Activated T-cell treated with anti-CD3 and anti-CD28 coated beads for 24 hours (primary cell): ENCODE data around the gene MCOLN3.
"Not testable (repeated sequence)": the region's sequence is repeated elsewhere in the genome, so short reads cannot be mapped to it uniquely, and the experiment has no call there.

Experiments used
- DNase-seq: peaks from one replicate; pipeline ENCODE4 v3.0.0-alpha.2; 2020; ENCODE audit warnings: low read depth

Gene MCOLN3

DNA sequence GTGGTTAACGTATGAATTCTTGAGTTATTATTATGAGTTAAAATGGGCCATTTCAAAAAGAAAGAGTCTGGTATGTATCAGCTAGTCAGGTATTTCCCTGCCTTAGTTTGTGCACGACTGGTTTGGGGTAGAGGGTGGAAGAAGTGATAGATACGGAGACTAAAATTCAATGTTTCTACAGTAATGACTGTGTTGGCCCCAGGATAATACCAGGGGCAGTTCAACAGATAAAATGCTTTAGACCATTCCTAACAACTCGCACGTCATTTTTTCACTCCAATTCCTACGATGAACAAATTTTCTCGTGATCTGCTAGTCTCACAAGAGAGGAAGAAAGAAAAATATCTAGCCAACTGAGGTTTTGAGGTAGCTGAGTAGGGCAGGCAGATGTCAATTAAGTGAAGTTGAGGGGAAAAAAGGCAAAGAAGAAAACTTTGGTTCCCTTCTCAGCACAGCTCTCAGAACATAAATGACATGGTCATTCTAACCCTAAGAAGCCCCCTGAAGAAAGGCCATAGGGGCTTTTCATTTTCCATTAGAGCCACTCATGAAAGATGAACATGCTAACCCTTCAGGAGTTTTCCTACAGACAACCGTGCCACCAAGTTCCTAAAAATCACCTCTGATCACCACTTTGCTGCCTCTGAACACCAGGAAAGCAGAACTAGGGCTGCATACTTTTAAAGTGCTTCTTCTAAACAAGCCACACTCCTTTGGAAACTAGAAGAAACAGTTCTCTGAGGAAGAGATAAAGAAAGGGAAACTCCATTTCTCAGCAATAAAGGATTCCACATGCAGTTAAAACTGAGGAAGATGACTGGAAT lies 57.0 kb downstream of the MCOLN3 start:
- DNase-seq: no peak

- DNase-seq: no peak
Observed at GRCh38 chr1:84988588-84988987, 59.7 kb downstream of the MCOLN3 start.

DNA sequence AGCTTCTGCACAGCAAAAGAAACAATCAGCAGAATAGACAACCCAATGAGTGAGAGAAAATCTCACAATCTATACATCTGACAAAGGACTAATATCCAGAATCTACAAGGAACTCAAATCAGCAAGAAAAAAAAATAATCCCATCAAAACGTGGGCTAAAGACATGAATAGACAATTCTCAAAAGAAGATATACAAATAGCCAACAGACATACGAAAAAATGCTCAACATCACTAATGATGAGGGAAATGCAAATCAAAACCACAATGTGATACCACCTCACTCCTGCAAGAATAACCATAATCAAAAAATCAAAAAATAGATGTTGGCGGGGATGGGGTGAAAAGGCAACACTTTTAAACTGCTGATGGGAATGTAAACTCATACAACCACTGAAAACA lies 61.7 kb downstream of the MCOLN3 start:
- not testable (repeated sequence) for DNase-seq

- no peak for DNase-seq
Observed at GRCh38 chr1:84985365-84985764, 62.9 kb downstream of the MCOLN3 start.

GRCh38 chr1:84982395-84982794 lies 65.9 kb downstream of the MCOLN3 start:
- no peak for DNase-seq

DNA sequence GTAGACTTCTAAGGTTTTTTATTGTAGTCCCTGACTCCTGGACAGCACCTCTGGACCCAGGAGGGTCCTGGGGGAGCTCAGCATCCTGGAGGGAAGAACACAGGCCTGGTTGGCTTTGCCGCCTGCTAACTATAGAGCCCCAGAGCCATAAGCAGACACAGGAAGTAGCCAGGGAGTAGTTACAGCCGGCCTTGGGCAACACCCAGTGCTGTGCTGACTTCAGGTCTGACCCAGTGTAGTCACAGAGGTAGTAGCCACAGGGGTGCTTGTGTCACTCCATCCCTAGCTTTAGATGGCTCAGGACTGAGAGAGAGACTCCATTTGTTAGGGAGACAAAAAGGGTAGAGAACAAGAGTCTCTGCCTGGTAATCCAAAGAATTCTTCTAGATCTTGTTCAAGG lies 73.3 kb downstream of the MCOLN3 start:
- DNase-seq: no peak

DNA sequence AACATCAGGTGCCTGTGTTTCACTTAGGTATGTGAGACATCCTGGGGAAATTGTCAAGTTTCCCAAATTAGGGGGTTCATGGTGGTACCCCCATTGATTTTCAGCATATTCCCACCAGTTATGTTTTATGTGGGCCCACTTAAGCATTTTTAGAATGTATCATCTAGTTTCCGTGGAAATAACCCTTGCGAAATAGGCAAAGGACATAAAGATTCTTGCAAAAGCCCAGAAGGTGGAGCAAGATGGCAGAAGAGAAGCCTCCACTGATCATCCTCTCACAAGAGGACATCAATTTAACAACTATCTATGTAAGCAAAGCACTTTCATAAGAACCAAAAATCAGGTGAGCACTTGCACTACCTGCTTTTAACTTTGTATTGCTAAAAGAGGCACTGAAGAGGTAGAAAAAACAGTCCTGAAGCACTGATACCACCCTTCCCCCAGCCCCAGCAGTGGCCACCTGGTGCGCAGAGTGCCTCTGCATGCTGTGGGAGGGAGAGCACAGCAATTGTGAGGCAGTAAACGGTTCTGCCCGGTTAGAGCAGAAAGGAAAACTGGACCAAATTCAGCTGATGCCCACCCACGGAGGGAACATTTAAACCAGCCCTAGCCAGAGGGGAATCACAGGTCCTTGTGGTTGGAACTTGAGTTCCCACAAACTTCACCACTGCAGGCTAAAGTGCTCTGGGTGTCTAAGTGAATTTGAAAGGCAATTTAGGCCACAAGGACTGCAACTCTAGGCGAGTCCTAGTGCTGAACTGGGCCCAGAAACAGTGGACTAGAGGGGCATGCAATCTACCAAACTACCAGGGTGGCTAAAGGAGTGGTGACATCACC lies 74.6 kb downstream of the MCOLN3 start:
- no peak for DNase-seq

- no peak for DNase-seq
Observed at GRCh38 chr1:84972377-84972987, 75.8 kb downstream of the MCOLN3 start.

GRCh38 chr1:84971957-84972356 lies 76.3 kb downstream of the MCOLN3 start:
- no peak for DNase-seq

GRCh38 chr1:84969489-84970250 lies 78.6 kb downstream of the MCOLN3 start:
- DNase-seq: peak; percentile 21

- no peak for DNase-seq
Observed at GRCh38 chr1:84968865-84969264, 79.4 kb downstream of the MCOLN3 start.

GRCh38 chr1:84968101-84968500 lies 80.2 kb downstream of the MCOLN3 start:
- no peak for DNase-seq
